Chondrocyte (in vitro differentiated cells): ENCODE results near the gene PRKCA. TPM values are rescaled to one million over a fixed set of nuclear protein-coding genes. Genes with fewer than 3 reads are reported as not detected.

Experiments
- DNase-seq: peaks from one replicate; pipeline ENCODE4 v3.0.0; 2021; ENCODE audit warnings: mixed read lengths, low spot score
- H3K27ac Mint-ChIP-seq: one replicate; pipeline ENCODE4 v1.8.0; 2021; ENCODE audit warnings: mild to moderate bottlenecking, moderate library complexity, mixed read lengths; ENCODE audit not compliant: unreplicated experiment
- H3K27me3 Mint-ChIP-seq: 2 replicates; pipeline ENCODE4 v1.8.0; 2021; ENCODE audit warnings: low read depth, mixed read lengths
- H3K36me3 Mint-ChIP-seq: 2 replicates; pipeline ENCODE4 v1.8.0; 2021; ENCODE audit warnings: low read depth, mixed read lengths
- H3K4me1 Mint-ChIP-seq: 2 replicates; pipeline ENCODE4 v1.8.0; 2021; ENCODE audit warnings: low read depth, mild to moderate bottlenecking, mixed read lengths
- H3K4me3 Mint-ChIP-seq: one replicate; pipeline ENCODE4 v1.8.0; 2021; ENCODE audit warnings: mild to moderate bottlenecking, moderate library complexity, mixed read lengths; ENCODE audit not compliant: unreplicated experiment
- H3K9me3 Mint-ChIP-seq: 2 replicates; pipeline ENCODE4 v1.8.0; 2021; ENCODE audit warnings: low read depth, mixed read lengths
- total RNA-seq: library from RNA; stranded (reverse); gene quantifications from 3 replicates; pipeline ENCODE4 v1.2.1, GENCODE V29; 2021
- TF ChIP-seq, protein P1 (sequence below): fragments of 200-600 bp; sonication (generic); IDR thresholded peaks from 2 replicates; pipeline ENCODE4 v1.5.0; 2021; ENCODE audit warnings: antibody characterized with exemption, mild to moderate bottlenecking, moderate library complexity

PRKCA gene
- total RNA-seq, 1 donor from 2014 or later = 51.5 TPM

DNA sequence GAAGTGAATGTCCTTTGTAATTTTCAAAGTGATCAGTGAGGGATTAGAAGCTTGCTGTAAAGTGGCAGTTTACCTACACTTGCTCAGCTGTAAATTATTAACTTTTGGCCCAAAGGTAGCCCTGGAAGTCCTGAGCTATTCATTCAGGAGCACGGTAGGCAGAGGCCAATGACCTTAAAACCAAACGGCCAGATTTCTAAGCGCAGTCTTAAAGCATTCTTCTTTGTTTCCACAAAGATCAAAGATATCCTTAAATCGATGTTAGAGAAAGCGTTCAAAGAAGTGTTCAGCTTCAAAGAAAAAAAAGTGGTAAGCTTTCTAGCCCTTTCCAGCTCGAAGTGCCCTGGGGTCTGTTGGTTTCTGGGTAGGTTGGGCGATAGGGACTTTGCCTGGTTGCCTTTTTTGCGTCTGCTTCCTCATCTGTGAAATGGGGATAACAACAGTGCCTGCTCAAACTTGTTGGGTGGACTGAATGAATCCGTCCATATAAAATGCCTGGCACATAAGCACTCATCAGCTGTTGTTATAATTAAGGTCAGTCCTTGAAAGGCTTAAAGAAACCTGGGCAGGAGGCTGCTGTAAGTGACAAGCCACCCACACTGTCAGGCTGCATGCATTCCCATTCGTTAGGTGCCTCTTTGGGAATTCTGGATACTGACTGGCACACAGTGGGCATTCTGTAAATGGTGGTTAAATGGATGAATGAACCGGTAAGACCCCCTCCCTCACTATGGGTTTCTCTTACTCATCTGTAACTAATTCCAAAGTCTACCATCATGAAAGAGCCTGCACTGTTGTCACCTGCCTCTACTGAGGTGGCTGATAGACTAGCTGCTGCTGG is 113.2 kb downstream of the PRKCA start:
- Mint-ChIP-seq H3K4me1 (peaks cover 11% of the 10 kb centered on the region), H3K27ac (no peak overlapping the region), H3K36me3 (no peaks in the 10 kb centered on the region), H3K4me3 (no peak overlapping the region), H3K9me3 (no peaks in the 10 kb centered on the region), H3K27me3 (no peaks in the 10 kb centered on the region)
- TF ChIP-seq, protein P1, sequence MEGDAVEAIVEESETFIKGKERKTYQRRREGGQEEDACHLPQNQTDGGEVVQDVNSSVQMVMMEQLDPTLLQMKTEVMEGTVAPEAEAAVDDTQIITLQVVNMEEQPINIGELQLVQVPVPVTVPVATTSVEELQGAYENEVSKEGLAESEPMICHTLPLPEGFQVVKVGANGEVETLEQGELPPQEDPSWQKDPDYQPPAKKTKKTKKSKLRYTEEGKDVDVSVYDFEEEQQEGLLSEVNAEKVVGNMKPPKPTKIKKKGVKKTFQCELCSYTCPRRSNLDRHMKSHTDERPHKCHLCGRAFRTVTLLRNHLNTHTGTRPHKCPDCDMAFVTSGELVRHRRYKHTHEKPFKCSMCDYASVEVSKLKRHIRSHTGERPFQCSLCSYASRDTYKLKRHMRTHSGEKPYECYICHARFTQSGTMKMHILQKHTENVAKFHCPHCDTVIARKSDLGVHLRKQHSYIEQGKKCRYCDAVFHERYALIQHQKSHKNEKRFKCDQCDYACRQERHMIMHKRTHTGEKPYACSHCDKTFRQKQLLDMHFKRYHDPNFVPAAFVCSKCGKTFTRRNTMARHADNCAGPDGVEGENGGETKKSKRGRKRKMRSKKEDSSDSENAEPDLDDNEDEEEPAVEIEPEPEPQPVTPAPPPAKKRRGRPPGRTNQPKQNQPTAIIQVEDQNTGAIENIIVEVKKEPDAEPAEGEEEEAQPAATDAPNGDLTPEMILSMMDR = no peak
- no peak for DNase-seq

DNA sequence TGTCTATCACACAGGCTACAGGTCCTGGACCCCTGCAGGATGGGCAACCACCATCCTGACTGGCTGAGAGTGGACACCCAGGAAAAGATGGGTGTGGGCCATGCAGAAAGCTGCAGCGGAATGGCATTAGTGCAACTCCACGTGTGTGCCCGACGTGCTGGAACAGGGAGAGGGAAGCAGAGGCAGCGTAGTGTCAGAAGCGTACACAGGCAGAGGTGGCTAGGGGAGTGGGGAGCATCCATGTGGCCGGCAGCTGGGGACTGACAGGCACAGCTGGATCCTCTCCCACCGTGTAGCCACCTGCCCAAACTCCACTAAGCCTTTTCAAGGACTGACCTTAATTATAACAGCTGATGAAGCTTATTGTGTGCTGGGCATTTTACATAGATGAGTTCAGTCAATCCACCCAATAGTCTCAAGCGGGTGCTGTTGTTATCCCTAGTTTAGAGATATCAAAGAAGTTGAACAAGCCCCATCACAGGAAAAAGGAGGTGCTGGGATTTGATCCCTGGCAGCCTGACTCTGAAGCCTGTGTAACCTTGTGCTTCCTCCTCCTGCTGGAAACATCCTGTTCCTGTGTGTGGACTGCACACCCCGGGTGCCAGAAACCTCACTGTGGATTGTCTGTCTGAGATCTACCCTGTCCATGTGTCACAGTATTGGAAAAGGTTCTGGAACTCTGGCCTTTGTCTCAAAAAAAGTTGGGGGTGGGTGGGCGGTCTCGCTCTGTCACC is 114.0 kb downstream of the PRKCA start:
- TF ChIP-seq, protein P1 = no peak
- no peak overlapping the region for H3K27ac Mint-ChIP-seq
- H3K27me3 Mint-ChIP-seq = no peaks in the 10 kb centered on the region
- no peaks in the 10 kb centered on the region for H3K9me3 Mint-ChIP-seq
- no peak for DNase-seq
- H3K4me1 Mint-ChIP-seq = peaks cover 18% of the 10 kb centered on the region
- no peak overlapping the region for H3K4me3 Mint-ChIP-seq
- H3K36me3 Mint-ChIP-seq = no peaks in the 10 kb centered on the region

DNA sequence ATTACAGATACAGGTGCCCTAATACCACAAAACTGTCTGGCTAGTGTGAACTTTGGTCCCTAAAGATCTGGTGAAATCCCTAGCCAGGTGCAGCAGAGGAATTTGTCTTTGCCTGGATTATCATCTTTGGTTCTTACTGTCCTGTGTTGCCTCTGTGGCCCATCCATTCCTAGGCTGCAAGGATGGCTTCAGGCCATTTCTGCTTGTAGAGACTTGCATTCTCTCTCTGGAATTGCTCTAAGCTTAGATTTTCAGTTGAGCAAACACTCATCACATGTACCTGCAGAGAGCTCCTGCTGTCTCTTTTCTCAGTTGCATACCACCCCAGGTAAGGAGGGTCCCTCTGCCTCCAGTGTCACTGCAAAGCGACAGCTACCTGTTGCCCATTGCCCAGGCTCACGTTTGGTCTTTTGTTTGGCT is 114.9 kb downstream of the PRKCA start:
- Mint-ChIP-seq H3K36me3 (no peaks in the 10 kb centered on the region), H3K4me1 (peaks cover 25% of the 10 kb centered on the region), H3K27me3 (no peaks in the 10 kb centered on the region), H3K27ac (no peak overlapping the region), H3K9me3 (no peaks in the 10 kb centered on the region), H3K4me3 (no peak overlapping the region)
- TF ChIP-seq, protein P1 = no peak
- no peak for DNase-seq

DNA sequence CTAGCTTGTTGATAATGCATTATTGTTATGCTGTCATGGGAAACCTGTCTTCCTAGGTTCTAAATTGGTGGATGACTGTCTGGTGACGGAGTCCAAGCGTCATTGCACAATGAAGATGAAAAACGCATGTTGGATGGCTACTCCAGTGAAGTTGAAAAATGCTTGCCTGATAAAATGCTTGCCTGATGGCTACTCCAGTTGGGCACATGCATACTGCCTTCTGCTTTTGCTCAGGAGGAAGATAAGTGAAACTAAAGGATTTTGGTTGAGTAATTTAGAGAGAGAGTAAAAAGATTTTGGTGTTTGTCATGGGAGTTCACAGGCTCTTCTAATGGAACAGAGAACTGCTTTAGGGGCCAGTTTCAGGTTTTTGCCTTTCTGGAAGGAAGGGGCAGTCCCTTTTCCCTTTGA is 118.6 kb downstream of the PRKCA start:
- peaks cover 39% of the 10 kb centered on the region for H3K4me1 Mint-ChIP-seq
- H3K27me3 Mint-ChIP-seq = no peaks in the 10 kb centered on the region
- no peak overlapping the region for H3K4me3 Mint-ChIP-seq
- TF ChIP-seq, protein P1 = no peak
- H3K27ac Mint-ChIP-seq = no peak overlapping the region
- H3K9me3 Mint-ChIP-seq = no peaks in the 10 kb centered on the region
- DNase-seq = no peak
- H3K36me3 Mint-ChIP-seq = peaks cover 1% of the 10 kb centered on the region

DNA sequence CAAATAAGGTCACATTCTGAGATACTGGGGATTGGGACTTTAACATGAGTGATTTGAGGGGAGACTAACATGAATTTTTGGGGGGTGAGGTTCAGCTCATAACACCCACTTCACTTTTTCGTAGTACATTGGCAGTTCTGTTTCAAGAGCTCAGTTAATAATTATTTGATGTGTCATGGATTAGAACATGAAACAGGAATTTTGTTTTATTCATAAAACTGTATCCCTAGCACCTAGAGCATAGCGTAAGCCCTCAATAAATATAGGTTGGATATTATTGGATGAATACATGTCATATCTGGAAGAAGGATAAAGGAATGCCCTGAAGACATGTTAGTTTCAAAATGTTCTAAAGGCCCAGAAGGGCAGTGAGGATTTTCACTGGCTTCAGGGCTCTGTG is 119.8 kb downstream of the PRKCA start:
- H3K9me3 Mint-ChIP-seq = no peaks in the 10 kb centered on the region
- no peak for DNase-seq
- H3K4me3 Mint-ChIP-seq = no peak overlapping the region
- peak overlapping the region; percentile 42 for H3K27ac Mint-ChIP-seq
- H3K4me1 Mint-ChIP-seq = peaks cover 44% of the 10 kb centered on the region
- H3K36me3 Mint-ChIP-seq = peaks cover 2% of the 10 kb centered on the region
- TF ChIP-seq, protein P1 = no peak
- no peaks in the 10 kb centered on the region for H3K27me3 Mint-ChIP-seq
